Astrocyte (in vitro differentiated cells and primary cell): ENCODE results near the gene CREB1. TPM values are rescaled to one million over a fixed set of nuclear protein-coding genes. Genes with fewer than 3 reads are reported as not detected.
A peak's percentile ranks its signal among the peaks of the same experiment; 100 is the strongest.

Experiments used
- DNase-seq: peaks from one replicate; pipeline ENCODE4 v3.0.0-alpha.2; 2010; ENCODE audit warnings: low read depth
- FAIRE-seq: peaks from 2 replicates; lab custom pipeline; 2011; peaks lifted over from hg19 to GRCh38; lab: Jason Lieb, UNC
- H2AFZ ChIP-seq: 2 replicates; pipeline ENCODE4 v1.6.0; 2012; ENCODE audit warnings: low read depth, low read length, inconsistent platforms
- H3K27ac ChIP-seq: 2 replicates; pipeline ENCODE4 v1.5.1; 2011; ENCODE audit warnings: low read depth, low read length, inconsistent platforms
- H3K27me3 ChIP-seq: 2 replicates; pipeline ENCODE4 v1.6.0; 2011; ENCODE audit warnings: low read length, inconsistent platforms; ENCODE audit not compliant: insufficient read depth
- H3K36me3 ChIP-seq: 2 replicates; pipeline ENCODE4 v1.5.1; 2011; ENCODE audit warnings: low read length, inconsistent platforms; ENCODE audit not compliant: insufficient read depth
- H3K4me1 ChIP-seq: 2 replicates; pipeline ENCODE4 v1.5.1; 2011; ENCODE audit warnings: low read length, inconsistent platforms; ENCODE audit not compliant: insufficient read depth
- H3K4me2 ChIP-seq: 2 replicates; pipeline ENCODE4 v1.6.0; 2012; ENCODE audit warnings: low read length, inconsistent platforms
- H3K4me3 ChIP-seq: 2 replicates; pipeline ENCODE4 v1.5.1; 2011; ENCODE audit warnings: low read depth, mild to moderate bottlenecking, low read length, inconsistent platforms; ENCODE audit not compliant: insufficient read depth
- H3K79me2 ChIP-seq: 2 replicates; pipeline ENCODE4 v1.6.0; 2012; ENCODE audit warnings: mild to moderate bottlenecking, low read length, inconsistent platforms; ENCODE audit not compliant: insufficient read depth
- H3K9ac ChIP-seq: 2 replicates; pipeline ENCODE4 v1.6.0; 2012; ENCODE audit warnings: mild to moderate bottlenecking, low read length, inconsistent platforms
- H3K9me3 ChIP-seq: 2 replicates; pipeline ENCODE4 v1.5.1; 2012; ENCODE audit warnings: low read depth, mild to moderate bottlenecking, low read length, inconsistent platforms; ENCODE audit not compliant: insufficient read depth
- H4K20me1 ChIP-seq: 2 replicates; pipeline ENCODE4 v1.6.0; 2012; ENCODE audit warnings: low read length, inconsistent platforms; ENCODE audit not compliant: insufficient read depth
- H3K27ac Mint-ChIP-seq: one replicate; pipeline ENCODE4 v1.8.0; 2021; ENCODE audit warnings: mild to moderate bottlenecking, mixed read lengths; ENCODE audit not compliant: unreplicated experiment
- H3K27me3 Mint-ChIP-seq: one replicate; pipeline ENCODE4 v1.8.0; 2021; ENCODE audit warnings: low read depth, mixed read lengths; ENCODE audit not compliant: unreplicated experiment
- H3K36me3 Mint-ChIP-seq: one replicate; pipeline ENCODE4 v1.8.0; 2021; ENCODE audit warnings: low read depth, mixed read lengths; ENCODE audit not compliant: unreplicated experiment
- H3K4me1 Mint-ChIP-seq: one replicate; pipeline ENCODE4 v1.8.0; 2021; ENCODE audit warnings: low read depth, mixed read lengths; ENCODE audit not compliant: unreplicated experiment
- H3K4me3 Mint-ChIP-seq: one replicate; pipeline ENCODE4 v1.8.0; 2021; ENCODE audit warnings: mild to moderate bottlenecking, moderate library complexity, mixed read lengths; ENCODE audit not compliant: unreplicated experiment
- H3K9me3 Mint-ChIP-seq: one replicate; pipeline ENCODE4 v1.8.0; 2021; ENCODE audit warnings: mild to moderate bottlenecking, mixed read lengths; ENCODE audit not compliant: unreplicated experiment
- EZH2 ChIP-seq: IDR thresholded peaks from 2 replicates; pipeline ENCODE4 v1.6.1; 2012; ENCODE audit warnings: mild to moderate bottlenecking, low read length, inconsistent platforms; ENCODE audit not compliant: insufficient read depth
- total RNA-seq: library from RNA; stranded (reverse); gene quantifications from 2 replicates; pipeline ENCODE4 v1.2.1, GENCODE V29; 2021
- TF ChIP-seq, protein P1 (sequence below): IDR thresholded peaks from 2 replicates; pipeline ENCODE4 v1.5.1; 2011; ENCODE audit warnings: low read depth, mild to moderate bottlenecking, inconsistent platforms, low read length, moderate library complexity; ENCODE audit not compliant: insufficient read depth

Gene CREB1
- total RNA-seq, 1 donor from 2014 or later = 63.3 TPM

GRCh38 chr2:207513551-207514257, 16.1 kb upstream of the CREB1 start:
- Mint-ChIP-seq H3K9me3 (peaks cover 2% of the 10 kb centered on the region), H3K27ac (peak overlapping the region; percentile 45)

DNA sequence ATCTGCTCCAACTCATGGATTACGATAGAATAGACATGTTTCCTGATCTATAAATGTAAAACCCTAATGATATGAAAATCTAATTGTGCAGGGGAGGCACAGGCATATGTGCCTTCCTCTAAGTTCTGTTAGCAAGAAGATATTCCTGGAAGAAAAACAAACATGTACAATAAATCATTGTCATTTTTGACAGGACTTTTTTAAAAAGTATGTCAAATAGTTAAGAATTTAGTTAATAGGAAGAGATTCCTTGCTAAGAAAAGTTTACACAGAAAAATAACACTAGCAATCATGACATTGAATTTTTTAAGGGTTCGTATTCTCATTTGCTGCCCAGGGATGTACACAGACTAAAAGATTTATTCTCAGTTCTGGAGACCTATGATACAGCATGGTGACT, 15.3 kb upstream of the CREB1 start:
- H3K4me1 ChIP-seq = peaks cover 35% of the 10 kb centered on the region
- DNase-seq (no peak), FAIRE-seq (no peak)
- H3K9me3 ChIP-seq = no peaks in the 10 kb centered on the region
- no peaks in the 10 kb centered on the region for H3K27me3 ChIP-seq
- peaks cover 2% of the 10 kb centered on the region for H3K36me3 Mint-ChIP-seq
- peaks cover 8% of the 10 kb centered on the region for H3K9me3 Mint-ChIP-seq
- peaks cover 9% of the 10 kb centered on the region for H3K4me1 Mint-ChIP-seq
- no peak for TF ChIP-seq EZH2
- TF ChIP-seq, protein P1, sequence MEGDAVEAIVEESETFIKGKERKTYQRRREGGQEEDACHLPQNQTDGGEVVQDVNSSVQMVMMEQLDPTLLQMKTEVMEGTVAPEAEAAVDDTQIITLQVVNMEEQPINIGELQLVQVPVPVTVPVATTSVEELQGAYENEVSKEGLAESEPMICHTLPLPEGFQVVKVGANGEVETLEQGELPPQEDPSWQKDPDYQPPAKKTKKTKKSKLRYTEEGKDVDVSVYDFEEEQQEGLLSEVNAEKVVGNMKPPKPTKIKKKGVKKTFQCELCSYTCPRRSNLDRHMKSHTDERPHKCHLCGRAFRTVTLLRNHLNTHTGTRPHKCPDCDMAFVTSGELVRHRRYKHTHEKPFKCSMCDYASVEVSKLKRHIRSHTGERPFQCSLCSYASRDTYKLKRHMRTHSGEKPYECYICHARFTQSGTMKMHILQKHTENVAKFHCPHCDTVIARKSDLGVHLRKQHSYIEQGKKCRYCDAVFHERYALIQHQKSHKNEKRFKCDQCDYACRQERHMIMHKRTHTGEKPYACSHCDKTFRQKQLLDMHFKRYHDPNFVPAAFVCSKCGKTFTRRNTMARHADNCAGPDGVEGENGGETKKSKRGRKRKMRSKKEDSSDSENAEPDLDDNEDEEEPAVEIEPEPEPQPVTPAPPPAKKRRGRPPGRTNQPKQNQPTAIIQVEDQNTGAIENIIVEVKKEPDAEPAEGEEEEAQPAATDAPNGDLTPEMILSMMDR = no peak
- H3K27ac Mint-ChIP-seq = peak overlapping the region; percentile 45
- H3K9ac ChIP-seq = peak overlapping the region; percentile 66
- peak overlapping the region; percentile 71 for H3K4me2 ChIP-seq
- peak overlapping the region; percentile 22 for H3K4me3 ChIP-seq
- H3K27me3 Mint-ChIP-seq = no peaks in the 10 kb centered on the region
- peak overlapping the region; percentile 89 for H3K27ac ChIP-seq
- H3K4me3 Mint-ChIP-seq = no peak overlapping the region
- H3K79me2 ChIP-seq = no peaks in the 10 kb centered on the region
- H4K20me1 ChIP-seq = no peaks in the 10 kb centered on the region
- no peaks in the 10 kb centered on the region for H3K36me3 ChIP-seq
- H2AFZ ChIP-seq = no peak overlapping the region

More at GRCh38 chr2:207513551-207514257, 16.1 kb upstream of the CREB1 start:
- Histone ChIP-seq H3K4me3 (peak overlapping the region; percentile 22), H3K4me2 (peak overlapping the region; percentile 71), H4K20me1 (no peaks in the 10 kb centered on the region), H3K79me2 (no peaks in the 10 kb centered on the region), H3K9ac (peak overlapping the region; percentile 66), H2AFZ (no peak overlapping the region), H3K36me3 (no peaks in the 10 kb centered on the region), H3K9me3 (no peaks in the 10 kb centered on the region), H3K27me3 (no peaks in the 10 kb centered on the region), H3K4me1 (peaks cover 35% of the 10 kb centered on the region), H3K27ac (peak overlapping the region; percentile 89)
- DNase-seq (peak; percentile 99), FAIRE-seq (peak; percentile 100)
- Mint-ChIP-seq H3K36me3 (no peaks in the 10 kb centered on the region), H3K4me1 (peaks cover 9% of the 10 kb centered on the region), H3K4me3 (no peak overlapping the region), H3K27me3 (no peaks in the 10 kb centered on the region)
- TF ChIP-seq, protein P1 = no peak
- no peak for TF ChIP-seq EZH2

DNA sequence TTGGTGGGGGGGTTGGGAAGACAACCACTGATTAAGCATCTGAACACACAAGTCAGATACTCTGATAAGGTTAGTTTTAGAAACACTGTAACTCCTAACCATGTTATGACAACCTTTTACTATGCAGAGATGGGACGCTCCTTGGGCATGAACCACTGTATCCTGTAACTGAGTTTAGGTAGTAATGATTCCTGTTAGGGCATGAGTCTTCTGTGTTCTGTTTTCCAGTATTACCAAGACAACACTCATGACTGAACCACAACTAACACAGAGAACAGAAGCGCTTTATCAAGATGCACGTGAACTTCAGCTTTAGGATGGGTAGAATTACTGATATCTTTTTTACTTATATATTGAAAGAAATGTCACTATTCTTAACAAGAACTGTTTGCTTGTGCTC, 14.1 kb upstream of the CREB1 start:
- no peak overlapping the region for H3K27ac Mint-ChIP-seq
- no peak overlapping the region for H3K4me3 Mint-ChIP-seq

More for the DNA sequence above, 14.1 kb upstream of the CREB1 start:
- Histone ChIP-seq H4K20me1 (no peaks in the 10 kb centered on the region), H3K9me3 (no peaks in the 10 kb centered on the region), H2AFZ (no peak overlapping the region), H3K36me3 (no peaks in the 10 kb centered on the region), H3K27me3 (no peaks in the 10 kb centered on the region), H3K4me2 (no peak overlapping the region), H3K4me1 (peaks cover 35% of the 10 kb centered on the region), H3K27ac (no peak overlapping the region), H3K9ac (no peak overlapping the region), H3K79me2 (no peaks in the 10 kb centered on the region), H3K4me3 (no peak overlapping the region)
- H3K4me1 Mint-ChIP-seq = peaks cover 9% of the 10 kb centered on the region
- H3K27me3 Mint-ChIP-seq = no peaks in the 10 kb centered on the region
- H3K9me3 Mint-ChIP-seq = peaks cover 8% of the 10 kb centered on the region
- DNase-seq = no peak
- TF ChIP-seq, protein P1 = no peak
- no peak for TF ChIP-seq EZH2
- peak; percentile 43 for FAIRE-seq
- peaks cover 2% of the 10 kb centered on the region for H3K36me3 Mint-ChIP-seq
